Kidney (tissue), 14 donors: ENCODE data around the gene RNF186. TPM values are rescaled to one million over a fixed set of nuclear protein-coding genes. Genes with fewer than 3 reads are reported as not detected.

Experiments
- DNase-seq, 5 donors: peaks; one replicate each; pipeline ENCODE4 v3.0.0-alpha.2; 2013 to 2020
- FAIRE-seq: peaks from 2 replicates; lab custom pipeline; 2012; peaks lifted over from hg19 to GRCh38; lab: Jason Lieb, UNC
- H3K27ac ChIP-seq, 2 donors: one replicate each; pipeline ENCODE4 v1.7.0; 2013; ENCODE audit warnings: low read depth in 2 of 2, low read length in 2 of 2, inconsistent platforms in 1 of 2
- H3K27me3 ChIP-seq: one replicate; pipeline ENCODE4 v1.7.1; 2013; ENCODE audit warnings: low read length, inconsistent platforms; ENCODE audit not compliant: control insufficient read depth, insufficient read depth
- H3K36me3 ChIP-seq, 3 donors: one replicate each; pipeline versions ENCODE4 v1.7.0 to v1.7.1; 2013; ENCODE audit warnings: low read length in 3 of 3, control low read depth in 1 of 3, inconsistent platforms in 1 of 3; ENCODE audit not compliant: insufficient read depth in 3 of 3, control insufficient read depth in 2 of 3
- H3K4me1 ChIP-seq, 3 donors: one replicate each; pipeline versions ENCODE4 v1.7.0 to v1.7.1; 2013; ENCODE audit warnings: low read length in 3 of 3, inconsistent platforms in 1 of 3, low read depth in 1 of 3; ENCODE audit not compliant: control insufficient read depth in 2 of 3, insufficient read depth in 2 of 3
- H3K4me3 ChIP-seq, 3 donors: one replicate each; pipeline versions ENCODE4 v1.7.0 to v1.8.1; 2013; ENCODE audit warnings: low read length in 3 of 3, control low read depth in 1 of 3, inconsistent platforms in 1 of 3
- H3K9ac ChIP-seq, 3 donors: one replicate each; pipeline versions ENCODE4 v1.7.0 to v1.7.1; 2013; ENCODE audit warnings: low read length in 3 of 3, control low read depth in 1 of 3, inconsistent platforms in 1 of 3
- H3K9me3 ChIP-seq, 3 donors: one replicate each; pipeline versions ENCODE4 v1.7.0 to v1.7.1; 2013; ENCODE audit warnings: low read length in 3 of 3, control low read depth in 1 of 3, inconsistent platforms in 1 of 3; ENCODE audit not compliant: control insufficient read depth in 2 of 3, insufficient read depth in 1 of 3
- CTCF ChIP-seq: IDR thresholded peaks from 3 replicates; pipeline ENCODE4 v1.5.1; 2012; ENCODE audit warnings: mild to moderate bottlenecking, moderate library complexity, borderline replicate concordance; ENCODE audit not compliant: insufficient read depth; ENCODE audit errors: extremely low read depth
- intact Hi-C: fragments of 100-400 bp; cut with DNase I; formaldehyde crosslinking; loops from one replicate; pipeline ENCODE4 v1.11.1; 2022
- polyA plus RNA-seq: library from polyadenylated mRNA; stranded (reverse); fragments of 350-450 nt; fragmentation: Illumina TruSeq; extraction: RNeasy Lipid Tissue Mini Kit (QIAGEN cat#74804); gene quantifications from one replicate; pipeline ENCODE4 v1.2.3, GENCODE V29; 2014; ENCODE audit warnings: low read depth, low replicate concordance; ENCODE audit not compliant: insufficient read depth
- total RNA-seq: library from RNA; stranded (reverse); fragmentation: NEBNext Ultra II Directional; extraction: Animal tissue kit (Norgen Biotek cat#: 25700); gene quantifications from one replicate; pipeline ENCODE4 v1.2.1, GENCODE V29; 2021
- donor health status: control.
- donor health status: control.
- donor health status: control.
- donor health status: control.
- donor health status: control.
- donor health status: DM: yes; HTN: yes; CAD: no.
- donor health status: Normal renal cell carcinoma (clear cell type).

RNF186 gene
- total and polyA plus RNA-seq, 2 donors from 2014 or later = 2.7 to 111 TPM

- no peak overlapping the region for H3K4me3 ChIP-seq
- no peaks in the 10 kb centered on the region for H3K27me3 ChIP-seq
- TF ChIP-seq CTCF = no peak
- intact Hi-C loops = no loop called here
- no peaks in the 10 kb centered on the region for H3K9me3 ChIP-seq
- no peak for DNase-seq
- H3K27ac ChIP-seq = no peak overlapping the region
- no peak overlapping the region for H3K9ac ChIP-seq
- H3K36me3 ChIP-seq = peaks cover 0 to 5% (median 0%) of the 10 kb centered on the region in 3 donors
- FAIRE-seq = no peak
- peaks cover 0 to 3% (median 2%) of the 10 kb centered on the region in 3 donors for H3K4me1 ChIP-seq
Observed at GRCh38 chr1:19808351-19808750, 6.7 kb downstream of the RNF186 start.

GRCh38 chr1:19804831-19805251 lies 10.2 kb downstream of the RNF186 start:
- FAIRE-seq (no peak), DNase-seq (peak in 2 of 5 donors; percentile 21 to 34)
- Histone ChIP-seq H3K27me3 (no peaks in the 10 kb centered on the region), H3K4me3 (no peak overlapping the region), H3K36me3 (no peaks in the 10 kb centered on the region), H3K27ac (no peak overlapping the region), H3K9me3 (no peaks in the 10 kb centered on the region), H3K9ac (no peak overlapping the region), H3K4me1 (peaks cover 0 to 3% (median 2%) of the 10 kb centered on the region in 3 donors)
- intact Hi-C loops = no loop called here
- TF ChIP-seq CTCF = no peak

GRCh38 chr1:19802269-19802668 lies 12.8 kb downstream of the RNF186 start:
- H3K4me1 ChIP-seq = peaks cover 0 to 8% (median 3%) of the 10 kb centered on the region in 3 donors
- H3K27me3 ChIP-seq = no peaks in the 10 kb centered on the region
- no peak overlapping the region for H3K27ac ChIP-seq
- intact Hi-C loops = no loop called here
- no peak overlapping the region for H3K4me3 ChIP-seq
- H3K36me3 ChIP-seq = no peaks in the 10 kb centered on the region
- no peaks in the 10 kb centered on the region for H3K9me3 ChIP-seq
- FAIRE-seq (no peak), DNase-seq (peak in 3 of 5 donors; percentile 32 to 55 (median 45))
- no peak overlapping the region for H3K9ac ChIP-seq
- TF ChIP-seq CTCF = no peak
